ENCODE measurements around the gene CYP4F3.
"Not testable (repeated sequence)": the region's sequence is repeated elsewhere in the genome, so short reads cannot be mapped to it uniquely, and the experiment has no call there.

Gene CYP4F3, protein sequence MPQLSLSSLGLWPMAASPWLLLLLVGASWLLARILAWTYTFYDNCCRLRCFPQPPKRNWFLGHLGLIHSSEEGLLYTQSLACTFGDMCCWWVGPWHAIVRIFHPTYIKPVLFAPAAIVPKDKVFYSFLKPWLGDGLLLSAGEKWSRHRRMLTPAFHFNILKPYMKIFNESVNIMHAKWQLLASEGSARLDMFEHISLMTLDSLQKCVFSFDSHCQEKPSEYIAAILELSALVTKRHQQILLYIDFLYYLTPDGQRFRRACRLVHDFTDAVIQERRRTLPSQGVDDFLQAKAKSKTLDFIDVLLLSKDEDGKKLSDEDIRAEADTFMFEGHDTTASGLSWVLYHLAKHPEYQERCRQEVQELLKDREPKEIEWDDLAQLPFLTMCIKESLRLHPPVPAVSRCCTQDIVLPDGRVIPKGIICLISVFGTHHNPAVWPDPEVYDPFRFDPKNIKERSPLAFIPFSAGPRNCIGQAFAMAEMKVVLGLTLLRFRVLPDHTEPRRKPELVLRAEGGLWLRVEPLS

DNA sequence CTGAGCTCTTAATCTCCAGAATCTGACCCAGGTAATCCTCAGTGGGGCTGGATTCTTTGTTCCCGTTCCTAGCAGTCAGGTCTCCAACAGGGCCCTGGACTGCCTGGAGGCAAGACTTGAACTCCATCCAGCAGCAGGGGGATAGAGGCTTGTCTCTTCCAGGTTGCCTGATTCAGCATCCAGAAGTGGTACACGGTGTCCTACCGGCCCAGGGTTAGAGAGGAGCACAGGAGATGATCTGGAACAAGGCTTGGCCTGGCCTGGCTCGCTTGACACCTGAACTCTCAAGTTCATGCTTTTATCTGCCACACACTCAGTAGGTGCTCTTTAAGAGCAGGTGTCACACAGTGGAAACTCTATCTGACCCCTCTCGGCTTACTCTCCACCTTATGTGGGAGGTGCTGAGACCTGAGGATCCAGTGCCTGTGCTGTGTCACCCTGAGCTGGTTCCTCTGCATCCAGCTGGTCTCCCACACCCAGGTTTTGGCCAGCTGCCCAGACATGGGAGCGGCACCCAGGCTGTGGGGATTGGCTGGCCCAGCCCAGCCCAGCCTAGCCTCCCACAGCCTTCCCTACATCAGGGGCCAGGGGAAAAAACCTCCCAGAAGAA is at the start of gene CYP4F3:
CYP4F3 (plus strand) TSS at position 604 of the 610 bp plus-strand sequence. CDS start 519 bp downstream, outside the sequence.
- DNase-seq = peak in 1 of 2 donors; percentile 27

DNA sequence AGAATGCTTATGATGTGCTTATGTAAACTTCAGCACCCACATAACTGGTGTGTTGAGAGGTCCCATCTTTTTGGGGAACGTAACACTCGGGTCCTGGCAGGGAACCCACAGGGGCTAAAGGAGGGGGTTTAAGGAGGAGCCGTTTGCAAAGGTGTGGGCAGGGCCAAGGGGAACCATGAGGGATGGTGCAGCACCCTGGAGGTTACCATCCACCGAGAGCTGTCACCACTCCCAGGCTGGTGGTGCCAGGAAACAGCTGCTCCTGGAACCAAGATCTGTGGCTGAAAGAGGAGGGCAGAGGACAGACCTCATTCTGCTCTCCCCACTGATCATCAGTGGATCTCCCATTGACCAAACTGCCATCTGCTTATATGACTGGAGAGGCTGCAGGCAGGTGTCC is 48.9 kb upstream of the CYP4F3 start:
- no peak for DNase-seq

DNA sequence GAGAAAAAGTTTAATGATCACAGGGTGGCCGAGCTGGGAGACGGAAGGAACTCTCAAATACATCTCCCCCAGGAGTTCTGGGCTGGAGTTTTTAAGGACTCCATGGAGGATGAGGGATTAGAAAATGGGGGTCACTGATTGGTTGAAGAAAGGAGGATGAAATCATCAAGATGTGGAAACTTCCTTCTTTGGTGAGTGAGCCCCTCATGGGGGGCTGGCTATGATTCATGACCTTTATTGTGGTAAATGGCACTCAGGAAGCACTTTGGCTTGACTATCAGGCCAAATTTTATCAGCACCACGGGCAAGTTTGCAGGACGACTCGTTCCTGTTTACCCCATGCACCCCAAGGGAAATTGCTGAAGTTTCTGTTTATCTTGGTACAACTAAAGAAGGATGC is 48.2 kb upstream of the CYP4F3 start:
- DNase-seq = not testable (repeated sequence)

DNA sequence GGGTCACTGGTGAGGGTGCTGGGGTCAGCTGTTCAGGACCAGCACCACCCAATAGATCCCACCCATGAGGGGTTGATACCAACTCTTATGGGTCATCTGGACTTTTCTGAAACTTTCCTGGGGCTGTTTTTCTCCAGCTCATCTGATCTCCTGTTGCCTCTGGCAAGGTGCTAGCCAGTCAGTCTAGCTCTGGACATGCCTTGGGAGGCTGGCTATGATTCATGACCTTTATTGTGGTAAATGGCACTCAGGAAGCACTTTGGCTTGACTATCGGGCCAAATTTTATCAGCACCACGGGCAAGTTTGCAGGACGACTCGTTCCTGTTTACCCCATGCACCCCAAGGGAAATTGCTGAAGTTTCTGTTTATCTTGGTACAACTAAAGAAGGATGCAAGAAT is 46.9 kb upstream of the CYP4F3 start:
- not testable (repeated sequence) for DNase-seq

DNA sequence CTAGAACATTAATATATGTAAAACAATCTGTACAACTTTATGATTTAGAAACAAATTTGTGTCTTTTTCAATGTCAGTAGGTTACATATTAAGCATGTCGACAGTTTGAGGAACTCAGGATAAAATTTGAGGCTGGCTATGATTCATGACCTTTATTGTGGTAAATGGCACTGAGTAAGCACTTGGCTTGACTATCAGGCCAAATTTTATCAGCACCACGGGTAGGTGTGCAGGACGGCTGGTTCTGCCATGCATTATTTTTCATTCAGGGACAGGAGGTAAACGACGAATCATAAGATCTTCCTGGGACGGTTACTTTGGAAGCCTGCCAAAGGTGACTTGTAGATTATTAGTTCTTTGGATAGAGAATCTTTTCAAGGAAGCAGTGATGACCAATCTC is 45.6 kb upstream of the CYP4F3 start:
- no peak for DNase-seq

DNA sequence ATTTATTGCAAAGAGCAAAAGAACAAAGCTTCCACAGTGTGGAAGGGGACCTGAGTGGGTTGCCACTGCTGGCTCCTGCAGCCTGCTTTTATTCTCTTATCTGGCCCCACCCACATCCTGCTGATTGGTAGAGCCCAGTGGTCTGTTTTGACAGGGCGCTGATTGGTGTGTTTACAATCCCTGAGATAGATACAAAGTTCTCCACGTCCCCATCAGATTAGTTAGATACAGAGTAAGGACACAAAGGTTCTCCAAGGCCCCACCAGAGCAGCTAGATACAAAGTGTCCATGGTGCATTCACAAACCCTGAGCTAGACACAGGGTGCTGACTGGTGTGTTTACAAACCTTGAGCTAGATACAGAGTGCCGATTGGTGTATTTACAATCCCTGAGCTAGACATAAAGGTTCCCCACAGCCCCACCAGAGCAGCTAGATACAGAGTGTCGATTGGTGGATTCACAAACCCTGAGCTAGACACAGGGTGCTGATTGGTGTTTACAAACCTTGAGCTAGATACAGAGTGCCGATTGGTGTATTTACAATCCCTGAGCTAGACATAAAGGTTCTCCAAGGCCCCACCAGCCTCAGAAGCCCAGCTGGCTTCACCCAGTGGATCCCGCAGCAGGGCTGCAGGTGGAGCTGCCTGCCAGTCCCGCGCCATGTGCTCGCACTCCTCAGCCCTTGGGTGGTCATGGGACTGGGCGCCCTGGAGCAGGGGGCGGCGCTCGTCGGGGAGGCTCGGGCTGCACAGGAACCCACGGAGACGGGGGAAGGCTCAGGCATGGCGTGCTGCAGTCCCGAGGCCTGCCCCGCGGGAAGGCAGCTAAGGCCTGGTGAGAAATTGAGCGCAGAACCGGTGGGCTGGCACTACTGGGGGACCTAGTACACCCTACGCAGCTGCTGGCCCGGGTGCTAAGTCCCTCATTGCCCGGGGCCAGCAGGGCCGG is 32.4 kb upstream of the CYP4F3 start:
- not testable (repeated sequence) for DNase-seq

DNA sequence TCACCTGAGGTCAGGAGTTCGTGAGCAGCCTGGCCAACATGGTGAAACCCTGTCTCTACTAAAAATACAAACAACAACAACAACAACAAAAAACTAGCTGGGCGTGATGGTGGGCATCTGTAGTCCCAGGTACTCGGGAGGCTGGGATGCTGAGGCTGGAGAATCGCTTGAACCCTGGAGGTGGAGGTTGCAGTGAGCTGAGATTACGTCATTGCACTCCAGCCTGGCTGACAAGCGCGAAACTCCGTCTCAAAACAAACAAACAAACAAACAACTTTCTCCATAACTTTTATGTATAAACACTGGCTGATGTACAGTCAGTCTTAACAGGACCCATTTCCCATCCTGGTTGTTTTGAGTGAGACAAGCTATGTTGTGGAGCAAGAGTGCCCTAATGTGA is 31.4 kb upstream of the CYP4F3 start:
- DNase-seq = no peak

DNA sequence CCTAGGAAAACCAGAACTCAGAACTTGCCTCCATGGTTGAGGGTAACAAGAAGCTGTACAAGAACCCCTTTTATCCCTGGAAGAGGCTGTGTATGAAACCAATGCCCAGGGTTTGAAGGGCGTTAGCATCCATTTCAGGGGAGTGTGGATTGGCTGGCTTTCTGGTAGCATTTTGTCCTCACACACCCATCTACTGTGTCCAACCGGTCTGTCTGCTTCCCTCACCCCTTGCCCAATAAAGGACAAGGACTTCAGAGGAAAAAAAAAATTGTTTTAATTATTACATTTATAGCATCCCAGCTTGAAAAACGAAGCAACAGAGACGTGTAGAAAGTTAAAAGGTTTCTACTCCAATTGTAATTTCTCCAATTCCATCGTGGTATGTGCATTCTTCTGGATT is 28.4 kb upstream of the CYP4F3 start:
- DNase-seq = no peak

DNA sequence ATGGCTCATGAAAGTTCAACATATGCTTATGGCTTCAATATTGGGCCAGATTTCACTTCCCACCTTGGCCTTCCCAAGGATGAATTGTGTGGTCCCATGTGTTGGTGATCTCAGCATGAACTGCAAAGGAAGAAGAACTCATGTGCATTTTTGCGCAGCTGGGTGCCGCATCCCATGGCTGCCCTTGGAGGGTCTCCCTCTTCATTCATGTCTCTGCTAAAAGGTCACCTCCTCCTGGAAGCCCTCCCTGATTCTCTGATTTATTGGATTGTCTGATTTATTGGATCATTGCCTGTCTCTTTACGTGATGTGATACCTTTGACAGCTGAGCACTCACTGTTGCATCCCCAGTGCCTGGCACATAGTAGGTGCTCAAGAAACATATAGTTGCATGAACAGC is 27.4 kb upstream of the CYP4F3 start:
- no peak for DNase-seq

DNA sequence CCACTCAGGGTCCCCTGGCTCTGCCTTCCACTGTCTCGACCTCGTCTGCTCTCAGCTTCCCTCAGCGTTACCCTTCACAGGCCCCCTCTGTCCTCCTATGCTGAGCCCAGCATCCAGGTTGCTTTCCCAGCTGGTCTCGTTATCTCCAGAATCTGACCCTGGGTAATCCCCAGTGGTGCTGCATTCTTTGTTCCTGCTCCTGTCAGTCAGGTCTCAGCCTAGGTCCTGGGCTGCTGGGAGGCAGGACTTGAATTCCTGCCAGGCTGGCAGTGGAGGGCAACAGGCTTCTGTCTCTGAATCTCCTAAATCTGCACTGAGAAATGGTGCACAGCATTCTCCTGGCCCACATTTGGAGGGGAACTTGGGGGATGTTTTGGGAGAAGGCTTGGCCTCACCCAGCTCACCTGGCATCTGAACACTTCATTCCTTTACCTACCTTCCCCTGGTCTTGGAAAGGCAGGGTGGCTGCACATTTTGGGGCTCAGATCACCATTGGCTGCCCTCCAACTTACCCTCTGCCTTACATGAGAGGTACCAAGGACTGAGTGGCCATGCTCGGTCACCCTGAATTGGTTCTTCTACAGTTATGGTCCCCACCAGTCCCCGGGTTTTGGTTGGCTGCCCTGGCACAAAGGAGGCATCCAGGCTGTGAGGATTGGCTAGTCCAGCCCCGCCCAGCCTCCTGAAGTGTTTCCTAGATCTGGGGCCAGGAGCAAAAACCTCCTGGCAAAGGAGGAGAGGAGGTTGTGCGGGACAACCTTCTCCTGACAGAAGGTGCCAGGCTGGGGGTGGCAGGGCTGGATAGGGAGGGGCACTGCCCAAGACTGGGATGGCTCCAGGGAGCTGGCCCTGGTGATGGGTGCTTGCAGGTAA is 26.0 kb upstream of the CYP4F3 start, which contains the start of gene CYP4F8:
CYP4F8 (plus strand) TSS at position 712 of the 873 bp plus-strand sequence. CDS start 399 bp downstream, outside the sequence.
- DNase-seq = no peak

DNA sequence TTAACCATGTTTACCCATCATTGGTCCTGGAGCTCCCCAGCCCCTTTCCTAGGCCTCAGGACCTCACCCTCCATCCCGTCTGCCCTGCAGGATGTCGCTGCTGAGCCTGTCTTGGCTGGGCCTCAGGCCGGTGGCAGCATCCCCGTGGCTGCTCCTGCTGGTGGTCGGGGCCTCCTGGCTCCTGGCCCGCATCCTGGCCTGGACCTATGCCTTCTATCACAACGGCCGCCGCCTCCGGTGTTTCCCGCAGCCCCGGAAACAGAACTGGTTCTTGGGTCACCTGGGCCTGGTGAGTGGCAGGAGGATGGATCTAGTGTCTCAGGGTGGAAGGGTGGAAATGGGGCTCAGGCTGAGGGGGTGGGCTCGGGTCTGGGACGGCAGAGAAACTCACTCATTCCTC is 25.2 kb upstream of the CYP4F3 start:
- no peak for DNase-seq

DNA sequence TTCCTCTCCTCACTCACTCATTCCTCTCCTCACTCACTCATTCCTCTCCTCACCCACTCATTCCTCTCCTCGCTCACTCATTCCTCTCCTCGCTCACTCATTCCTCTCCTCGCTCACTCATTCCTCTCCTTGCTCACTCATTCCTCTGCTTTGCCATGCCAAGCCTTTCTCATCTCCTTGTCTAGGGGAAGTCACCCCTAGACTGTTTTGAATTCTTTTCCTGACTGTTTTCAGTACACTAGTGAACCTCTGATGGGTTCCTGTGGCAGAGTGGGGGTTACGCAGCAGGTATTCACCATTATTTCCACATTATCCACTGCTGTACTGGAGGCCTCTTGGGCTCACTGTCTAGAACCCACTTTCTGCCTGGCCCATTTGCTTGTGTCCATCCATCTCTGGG is 24.5 kb upstream of the CYP4F3 start:
- no peak for DNase-seq

DNA sequence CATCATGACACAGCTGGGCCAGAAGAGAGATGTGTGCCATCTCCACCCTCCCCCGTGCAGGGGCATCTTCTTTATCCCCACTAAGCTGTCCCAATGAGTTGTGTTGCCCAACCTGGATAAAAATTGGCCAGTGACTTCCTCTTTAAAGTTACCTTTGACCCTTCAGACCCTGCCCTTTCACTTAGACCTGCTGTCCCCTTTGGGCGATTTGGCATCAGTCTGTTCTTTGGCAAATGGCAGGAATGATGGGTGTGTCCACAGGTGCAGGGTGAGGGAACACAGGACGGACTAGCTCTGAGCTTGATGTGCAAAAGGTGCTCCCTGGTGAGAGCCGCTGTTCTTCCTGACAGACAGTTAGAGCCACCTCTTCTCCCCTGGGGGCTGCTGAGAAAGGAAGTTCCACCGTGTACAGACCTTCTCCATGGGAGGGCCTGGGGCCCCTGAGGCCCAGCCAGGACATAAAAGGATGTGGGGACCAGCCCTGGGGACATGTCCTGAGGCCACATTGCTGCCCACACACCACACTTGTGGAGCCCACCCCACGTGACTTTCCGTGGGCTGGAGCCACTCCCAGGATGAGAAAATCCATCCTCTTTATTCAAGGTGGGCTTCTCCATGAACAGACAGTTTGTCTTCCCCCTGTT is 23.9 kb upstream of the CYP4F3 start:
- no peak for DNase-seq

DNA sequence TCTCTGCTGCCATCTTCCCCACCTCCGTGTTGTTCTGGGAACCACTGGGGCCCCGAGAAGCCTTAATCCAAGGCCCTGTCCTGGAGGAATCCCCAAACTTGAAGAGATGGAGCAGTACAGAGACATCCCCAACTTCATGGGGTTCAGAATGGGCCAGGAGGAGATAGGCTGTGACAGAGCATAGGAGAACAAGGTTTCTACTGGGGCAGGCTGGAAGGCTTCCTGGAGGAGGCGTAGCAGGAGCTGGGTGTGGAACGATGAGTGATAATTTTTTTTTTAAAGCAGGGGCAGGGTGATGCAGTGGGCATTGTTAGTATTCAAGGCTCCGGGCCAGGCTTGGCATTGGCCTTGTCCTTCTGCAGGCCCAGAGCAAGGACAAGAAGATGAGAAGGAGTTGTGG is 22.4 kb upstream of the CYP4F3 start:
- no peak for DNase-seq

DNA sequence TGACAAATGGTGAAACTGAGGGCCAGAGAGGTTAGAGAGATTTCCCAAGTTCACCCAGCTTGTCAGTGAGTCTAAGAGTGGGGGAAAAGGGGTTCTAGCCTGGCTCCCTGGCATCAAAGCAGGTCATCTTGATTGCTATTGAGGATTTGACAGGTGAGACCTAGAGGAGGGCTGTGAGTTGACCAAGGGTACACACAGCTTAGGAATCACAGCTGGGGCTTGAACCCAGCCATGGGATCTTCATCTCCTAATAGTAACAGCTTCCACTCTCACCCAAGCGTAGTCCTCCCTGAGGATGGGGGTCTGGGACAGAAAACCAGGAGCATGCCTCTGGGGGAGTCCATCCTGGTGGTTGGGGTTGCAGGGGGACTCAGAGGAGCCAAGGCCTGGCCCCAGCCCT is 18.9 kb upstream of the CYP4F3 start:
- no peak for DNase-seq

DNA sequence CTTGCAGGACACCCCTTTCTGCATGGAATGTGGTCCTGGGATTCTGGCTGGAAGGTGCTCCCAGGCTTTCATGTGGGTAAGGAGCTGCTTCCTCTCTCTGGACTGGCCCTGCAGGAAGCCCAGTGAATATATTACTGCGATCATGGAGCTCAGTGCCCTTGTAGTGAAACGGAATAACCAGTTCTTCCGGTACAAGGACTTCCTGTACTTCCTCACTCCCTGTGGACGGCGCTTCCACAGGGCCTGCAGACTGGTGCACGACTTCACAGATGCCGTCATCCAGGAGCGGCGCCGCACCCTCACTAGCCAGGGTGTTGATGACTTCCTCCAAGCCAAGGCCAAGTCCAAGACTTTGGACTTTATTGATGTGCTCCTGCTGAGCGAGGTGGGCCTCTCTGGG is 17.7 kb upstream of the CYP4F3 start:
- no peak for DNase-seq

DNA sequence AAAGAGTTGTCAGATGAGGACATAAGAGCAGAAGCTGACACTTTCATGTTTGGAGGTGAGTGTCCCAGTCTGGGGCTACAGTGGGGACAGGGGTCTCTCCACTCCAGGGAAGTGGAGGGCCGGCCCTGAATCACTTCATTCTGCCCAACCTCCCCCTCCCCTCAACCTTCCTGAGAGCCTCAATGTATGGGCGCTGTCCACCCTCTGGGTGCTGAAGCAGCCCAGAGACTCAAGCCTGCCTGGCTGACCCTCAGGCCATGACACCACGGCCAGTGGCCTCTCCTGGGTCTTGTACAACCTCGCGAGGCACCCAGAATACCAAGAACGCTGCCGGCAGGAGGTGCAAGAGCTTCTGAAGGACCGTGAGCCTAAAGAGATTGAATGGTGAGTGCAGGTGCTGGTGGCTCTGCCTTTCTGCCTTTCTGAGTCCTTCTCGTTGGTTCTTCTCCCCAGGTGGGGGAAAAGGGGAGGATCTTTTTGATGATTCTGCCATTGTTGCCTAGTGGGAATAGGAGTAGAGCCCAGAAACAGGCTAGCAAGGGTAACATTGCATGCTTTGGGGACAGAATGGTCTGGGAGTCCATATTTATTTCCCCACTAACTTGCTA is 16.9 kb upstream of the CYP4F3 start:
- no peak for DNase-seq

DNA sequence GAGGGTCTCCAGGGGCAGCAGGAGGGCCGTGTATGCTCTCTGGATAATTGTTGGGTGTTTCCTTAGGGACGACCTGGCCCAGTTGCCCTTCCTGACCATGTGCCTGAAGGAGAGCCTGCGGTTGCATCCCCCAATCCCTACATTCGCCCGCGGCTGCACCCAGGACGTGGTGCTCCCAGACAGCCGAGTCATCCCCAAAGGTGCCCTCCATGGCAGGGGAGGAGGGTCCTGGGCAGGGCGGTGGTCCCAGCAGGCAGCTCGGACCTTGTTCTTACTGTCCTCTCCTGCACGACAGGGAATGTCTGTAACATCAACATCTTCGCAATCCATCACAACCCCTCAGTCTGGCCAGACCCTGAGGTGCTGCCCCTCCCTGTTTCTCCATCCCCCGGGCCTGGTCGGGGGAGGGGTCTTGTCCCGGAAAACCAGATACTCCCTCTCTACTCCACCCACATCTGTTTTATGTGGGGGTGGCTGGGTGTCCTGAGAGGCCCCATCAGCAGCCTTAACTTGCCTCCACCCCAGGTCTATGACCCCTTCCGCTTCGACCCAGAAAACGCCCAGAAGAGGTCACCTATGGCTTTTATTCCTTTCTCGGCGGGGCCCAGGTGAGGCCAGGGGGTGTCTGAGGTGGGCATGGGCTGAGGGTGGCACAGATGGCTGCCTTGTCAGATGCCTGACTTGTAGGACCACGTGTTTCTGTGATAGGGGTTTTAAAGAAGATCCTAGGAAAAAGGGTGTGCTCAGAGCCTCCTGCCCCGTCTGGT is 12.3 kb upstream of the CYP4F3 start:
- DNase-seq = no peak

DNA sequence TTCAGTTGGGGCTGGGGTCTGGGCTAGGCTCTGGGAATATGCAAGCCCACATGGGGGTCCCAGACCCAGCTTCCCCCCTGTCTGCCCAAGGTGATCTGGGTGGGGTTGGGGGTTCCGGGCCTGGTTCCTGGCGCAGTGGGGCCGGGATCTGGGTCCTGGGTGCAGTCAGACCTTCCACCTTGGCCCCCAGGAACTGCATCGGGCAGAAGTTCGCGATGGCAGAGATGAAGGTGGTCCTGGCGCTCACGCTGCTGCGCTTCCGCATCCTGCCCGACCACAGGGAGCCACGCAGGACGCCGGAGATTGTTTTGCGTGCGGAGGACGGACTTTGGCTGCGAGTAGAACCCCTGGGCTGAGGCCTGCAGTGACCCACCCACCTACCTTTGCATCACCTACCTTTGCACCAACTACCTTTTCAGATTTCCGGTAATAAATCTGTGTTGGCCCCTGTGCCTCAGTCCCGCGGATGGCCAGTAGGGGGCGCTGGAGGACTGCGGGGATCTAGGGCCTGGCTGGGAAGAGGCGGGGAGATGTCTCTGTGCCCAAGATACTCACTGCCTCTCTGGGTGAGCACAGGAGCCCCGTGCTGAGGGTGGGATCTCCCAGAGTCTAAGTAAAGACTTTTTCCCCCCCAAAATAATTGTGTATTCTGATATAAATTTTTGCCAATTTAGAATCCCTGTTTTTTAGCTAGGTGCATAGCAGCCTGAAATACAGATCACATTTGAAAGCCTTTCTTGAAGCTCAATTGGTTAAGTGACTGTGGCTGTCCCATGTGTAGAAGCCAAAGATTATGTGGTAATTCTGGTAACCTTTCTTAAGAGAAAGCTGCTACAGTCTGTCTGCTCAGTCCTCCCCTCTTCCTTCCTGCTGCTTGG is 11.5 kb upstream of the CYP4F3 start:
- peak; percentile 81 to 84 for DNase-seq

Measured in CD4-positive, alpha-beta T cell treated with Interleukin-4 for 1 hour (primary cell).